Ishikawa (cell line): ENCODE data around the gene AIPL1.

Experiments used
- CEBPB ChIP-seq: IDR thresholded peaks from 2 replicates; pipeline ENCODE4 v1.6.1; 2012
- CREB1 ChIP-seq: IDR thresholded peaks from 2 replicates; pipeline ENCODE4 v1.6.1; 2012; ENCODE audit warnings: low read depth
- EGR1 ChIP-seq: IDR thresholded peaks from 2 replicates; pipeline ENCODE4 v1.6.1; 2012
- EP300 ChIP-seq: IDR thresholded peaks from 2 replicates; pipeline ENCODE4 v1.6.1; 2012; ENCODE audit warnings: borderline replicate concordance
- MAX ChIP-seq: IDR thresholded peaks from 2 replicates; pipeline ENCODE4 v1.6.1; 2012
- NFIC ChIP-seq: IDR thresholded peaks from 2 replicates; pipeline ENCODE4 v1.6.1; 2012
- REST ChIP-seq: IDR thresholded peaks from 2 replicates; pipeline ENCODE4 v1.6.1; 2012; ENCODE audit warnings: low read depth, mild to moderate bottlenecking
- TAF1 ChIP-seq: IDR thresholded peaks from 2 replicates; pipeline ENCODE4 v1.6.1; 2012; ENCODE audit warnings: low read depth, mild to moderate bottlenecking
- TCF12 ChIP-seq: IDR thresholded peaks from 2 replicates; pipeline ENCODE4 v1.6.1; 2012; ENCODE audit warnings: low read depth
- TEAD4 ChIP-seq: IDR thresholded peaks from 2 replicates; pipeline ENCODE4 v1.6.1; 2012
- YY1 ChIP-seq: IDR thresholded peaks from 2 replicates; pipeline ENCODE4 v1.6.1; 2012; ENCODE audit warnings: low read depth

GRCh38 chr17:6446516-6447100 lies 11.7 kb upstream of the AIPL1 start:
- TF ChIP-seq NFIC (no peak), TAF1 (no peak), EP300 (no peak), TCF12 (no peak), CREB1 (no peak), MAX (no peak), EGR1 (no peak), YY1 (no peak), REST (no peak), CEBPB (no peak), TEAD4 (no peak)
